ENCODE data around the gene FAT3.

DNA sequence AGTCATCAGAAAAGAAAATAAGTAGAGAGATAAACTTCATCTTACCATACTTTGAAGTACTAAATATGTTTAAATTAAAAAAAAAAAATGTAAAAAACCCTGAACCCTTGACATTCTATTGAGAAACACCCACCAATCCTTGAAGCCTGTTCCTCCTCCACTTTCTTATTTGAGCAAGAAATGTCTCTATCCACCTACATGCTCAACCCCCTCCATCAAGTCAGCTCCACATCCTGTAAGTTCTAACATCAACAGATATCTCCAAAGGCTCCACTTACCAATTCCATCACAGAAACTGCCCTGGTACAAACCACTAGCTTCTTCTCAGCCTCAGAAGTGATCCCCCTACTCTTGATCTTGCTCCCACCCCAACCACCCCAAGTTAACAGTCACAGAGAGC lies 32.5 kb upstream of the FAT3 start:
- TF ChIP-seq FOS (IDR thresholded peaks at IDR 0.05; ENCODE audit: borderline replicate concordance, extremely low read depth, insufficient read length), result no peak
- TF ChIP-seq EGR1 (IDR thresholded peaks at IDR 0.05; ENCODE audit: borderline replicate concordance in 1 of 2, low read depth in 2 of 2, low read length in 2 of 2), result no peak
- no peak for TF ChIP-seq YY1 (IDR thresholded peaks at IDR 0.05; ENCODE audit: low read depth, low read length)
- TF ChIP-seq, protein P1, sequence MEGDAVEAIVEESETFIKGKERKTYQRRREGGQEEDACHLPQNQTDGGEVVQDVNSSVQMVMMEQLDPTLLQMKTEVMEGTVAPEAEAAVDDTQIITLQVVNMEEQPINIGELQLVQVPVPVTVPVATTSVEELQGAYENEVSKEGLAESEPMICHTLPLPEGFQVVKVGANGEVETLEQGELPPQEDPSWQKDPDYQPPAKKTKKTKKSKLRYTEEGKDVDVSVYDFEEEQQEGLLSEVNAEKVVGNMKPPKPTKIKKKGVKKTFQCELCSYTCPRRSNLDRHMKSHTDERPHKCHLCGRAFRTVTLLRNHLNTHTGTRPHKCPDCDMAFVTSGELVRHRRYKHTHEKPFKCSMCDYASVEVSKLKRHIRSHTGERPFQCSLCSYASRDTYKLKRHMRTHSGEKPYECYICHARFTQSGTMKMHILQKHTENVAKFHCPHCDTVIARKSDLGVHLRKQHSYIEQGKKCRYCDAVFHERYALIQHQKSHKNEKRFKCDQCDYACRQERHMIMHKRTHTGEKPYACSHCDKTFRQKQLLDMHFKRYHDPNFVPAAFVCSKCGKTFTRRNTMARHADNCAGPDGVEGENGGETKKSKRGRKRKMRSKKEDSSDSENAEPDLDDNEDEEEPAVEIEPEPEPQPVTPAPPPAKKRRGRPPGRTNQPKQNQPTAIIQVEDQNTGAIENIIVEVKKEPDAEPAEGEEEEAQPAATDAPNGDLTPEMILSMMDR (IDR thresholded peaks at IDR 0.05 in 2 of 3, conservative IDR thresholded peaks at IDR 0.05 in 1 of 3; ENCODE audit: control insufficient read depth in 2 of 3, extremely low read depth in 1 of 3, insufficient read depth in 1 of 3, low read depth in 3 of 3, low read length in 3 of 3), result no peak
- TF ChIP-seq SRF (IDR thresholded peaks at IDR 0.05; ENCODE audit: low read depth in 2 of 2, low read length in 2 of 2), result no peak
- TF ChIP-seq TARDBP (IDR thresholded peaks at IDR 0.05; ENCODE audit: borderline replicate concordance), result no peak
